Lower leg skin (tissue), 4 donors: ENCODE data around the gene RBBP5. TPM values are rescaled to one million over a fixed set of nuclear protein-coding genes. Genes with fewer than 3 reads are reported as not detected.

Experiments
- DNase-seq, 2 donors: peaks; one replicate each; pipeline ENCODE4 v3.0.0-alpha.2; 2019; ENCODE audit warnings: low spot score in 2 of 2
- H3K4me3 ChIP-seq: fragments of 200-600 bp; sonication (generic); 2 replicates; pipeline ENCODE4 v1.5.1; 2017; ENCODE audit warnings: mild to moderate bottlenecking, low read depth; ENCODE audit not compliant: poor library complexity, severe bottlenecking
- POLR2A ChIP-seq, 2 donors: fragments of 450-650 bp; IDR thresholded peaks; one replicate each; pipeline ENCODE4 v1.6.1; 2016 to 2017; ENCODE audit warnings: antibody characterized with exemption in 2 of 2, mild to moderate bottlenecking in 1 of 2, moderate library complexity in 1 of 2
- WGBS, 2 donors: methylation state at CpG; one replicate each; pipeline ENCODE4 v1.1.5; 2018; 5-methylcytosine and 5-hydroxymethylcytosine counted together
- intact Hi-C: fragments of 100-400 bp; cut with DNase I; formaldehyde crosslinking; loops from one replicate; pipeline ENCODE4 v1.15.0; 2023; ENCODE audit warnings: low total_unique reads
- total RNA-seq, 4 donors: library from RNA; depleted of rRNA; stranded (reverse); fragments of >200 nt; gene quantifications; one replicate each; pipeline ENCODE4 v1.1.0, GENCODE V29; 2016
- TF ChIP-seq, protein P1 (sequence below), 3 donors: fragments of 450-650 bp; IDR thresholded peaks; one replicate each; pipeline ENCODE4 v1.5.1; 2016; ENCODE audit warnings: antibody characterized with exemption in 3 of 3, mild to moderate bottlenecking in 3 of 3, moderate library complexity in 2 of 3

The RBBP5 gene, protein sequence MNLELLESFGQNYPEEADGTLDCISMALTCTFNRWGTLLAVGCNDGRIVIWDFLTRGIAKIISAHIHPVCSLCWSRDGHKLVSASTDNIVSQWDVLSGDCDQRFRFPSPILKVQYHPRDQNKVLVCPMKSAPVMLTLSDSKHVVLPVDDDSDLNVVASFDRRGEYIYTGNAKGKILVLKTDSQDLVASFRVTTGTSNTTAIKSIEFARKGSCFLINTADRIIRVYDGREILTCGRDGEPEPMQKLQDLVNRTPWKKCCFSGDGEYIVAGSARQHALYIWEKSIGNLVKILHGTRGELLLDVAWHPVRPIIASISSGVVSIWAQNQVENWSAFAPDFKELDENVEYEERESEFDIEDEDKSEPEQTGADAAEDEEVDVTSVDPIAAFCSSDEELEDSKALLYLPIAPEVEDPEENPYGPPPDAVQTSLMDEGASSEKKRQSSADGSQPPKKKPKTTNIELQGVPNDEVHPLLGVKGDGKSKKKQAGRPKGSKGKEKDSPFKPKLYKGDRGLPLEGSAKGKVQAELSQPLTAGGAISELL
- total RNA-seq: 10 to 100 TPM; 16.2 to 35.8 (median 17.3) TPM

DNA sequence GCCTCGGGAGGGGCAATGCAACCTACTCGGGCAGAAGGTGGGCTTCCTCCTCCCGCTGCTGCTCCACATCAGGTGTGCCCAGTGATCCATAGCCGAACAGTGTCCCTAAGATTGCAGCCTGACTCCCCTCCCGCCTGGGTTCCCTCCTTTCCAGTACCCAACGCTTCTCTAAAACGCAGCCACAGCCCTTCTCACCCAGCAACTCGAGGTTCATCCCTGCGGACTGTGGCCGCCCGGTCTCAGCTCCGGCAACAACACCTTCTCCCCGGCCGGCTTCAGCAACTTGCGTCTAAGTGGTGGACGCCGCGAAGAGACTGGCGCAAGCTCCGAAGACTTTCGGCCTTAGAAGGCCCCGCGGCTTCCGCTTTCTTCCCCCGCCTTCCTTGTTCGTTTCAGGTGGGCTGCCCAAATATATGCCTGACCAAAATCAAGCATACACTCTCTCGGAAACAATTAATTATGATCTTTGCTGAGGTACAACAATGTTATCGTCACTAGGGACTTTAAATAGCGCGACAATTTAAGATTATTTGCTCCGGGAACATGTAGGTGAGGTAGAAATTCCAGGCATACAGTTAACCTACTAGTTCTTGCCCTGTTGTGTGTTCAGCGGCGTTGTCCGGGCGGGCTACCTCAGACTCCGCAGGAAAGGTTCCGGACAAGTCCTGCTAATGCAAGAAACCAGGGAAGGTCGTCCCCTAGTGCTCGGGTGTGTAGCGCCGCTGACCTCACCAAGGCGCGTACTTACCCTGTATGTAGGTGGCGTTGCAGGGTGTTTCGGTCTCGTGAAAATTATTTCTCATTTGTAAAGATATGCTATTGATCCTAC, at the start of gene RBBP5:
Gene RBBP5, minus strand, starts transcription at position 319 of the 829 bp plus-strand sequence. Its CDS starts 105 bp downstream, at position 214.
- intact Hi-C loops: no loop called here
- peak within 1 kb of the TSS; percentile 81 for H3K4me3 ChIP-seq
- DNase-seq: peak; percentile 93 to 99
- WGBS, 2 donors: 0% methylated on average over 46 of the region's 46 CpGs
- TF ChIP-seq, protein P1, sequence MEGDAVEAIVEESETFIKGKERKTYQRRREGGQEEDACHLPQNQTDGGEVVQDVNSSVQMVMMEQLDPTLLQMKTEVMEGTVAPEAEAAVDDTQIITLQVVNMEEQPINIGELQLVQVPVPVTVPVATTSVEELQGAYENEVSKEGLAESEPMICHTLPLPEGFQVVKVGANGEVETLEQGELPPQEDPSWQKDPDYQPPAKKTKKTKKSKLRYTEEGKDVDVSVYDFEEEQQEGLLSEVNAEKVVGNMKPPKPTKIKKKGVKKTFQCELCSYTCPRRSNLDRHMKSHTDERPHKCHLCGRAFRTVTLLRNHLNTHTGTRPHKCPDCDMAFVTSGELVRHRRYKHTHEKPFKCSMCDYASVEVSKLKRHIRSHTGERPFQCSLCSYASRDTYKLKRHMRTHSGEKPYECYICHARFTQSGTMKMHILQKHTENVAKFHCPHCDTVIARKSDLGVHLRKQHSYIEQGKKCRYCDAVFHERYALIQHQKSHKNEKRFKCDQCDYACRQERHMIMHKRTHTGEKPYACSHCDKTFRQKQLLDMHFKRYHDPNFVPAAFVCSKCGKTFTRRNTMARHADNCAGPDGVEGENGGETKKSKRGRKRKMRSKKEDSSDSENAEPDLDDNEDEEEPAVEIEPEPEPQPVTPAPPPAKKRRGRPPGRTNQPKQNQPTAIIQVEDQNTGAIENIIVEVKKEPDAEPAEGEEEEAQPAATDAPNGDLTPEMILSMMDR (IDR thresholded peaks at IDR 0.05): peak in 1 of 3 donors; percentile 71
- TF ChIP-seq POLR2A (IDR thresholded peaks at IDR 0.05): peak in 1 of 2 donors; percentile 19

DNA sequence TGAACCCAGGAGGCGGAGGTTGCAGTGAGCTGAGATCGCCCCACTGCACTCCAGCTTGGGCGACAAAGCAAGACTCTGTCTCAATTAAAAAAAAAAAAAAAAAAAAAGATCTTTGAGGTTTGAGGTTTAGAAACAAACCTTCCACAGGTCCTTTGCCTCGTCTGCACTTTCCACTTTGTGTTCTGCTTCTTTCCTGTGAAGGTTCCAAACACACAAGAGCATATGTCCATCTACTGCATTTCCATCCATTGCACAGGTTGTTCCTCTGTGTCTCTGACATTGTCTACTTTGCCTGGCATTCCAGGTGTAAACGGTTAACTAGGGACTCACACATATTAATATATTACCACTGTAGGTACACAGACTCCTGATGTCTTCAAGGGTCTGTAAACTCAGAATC, 49.6 kb upstream of the RBBP5 start:
- no peak overlapping the region for H3K4me3 ChIP-seq
- WGBS, 2 donors: 80 to 93% methylated on average over 5 of the region's 5 CpGs
- intact Hi-C loops: no loop called here
- no peak for DNase-seq
- TF ChIP-seq POLR2A (IDR thresholded peaks at IDR 0.05): no peak
- TF ChIP-seq, protein P1 (IDR thresholded peaks at IDR 0.05): no peak

DNA sequence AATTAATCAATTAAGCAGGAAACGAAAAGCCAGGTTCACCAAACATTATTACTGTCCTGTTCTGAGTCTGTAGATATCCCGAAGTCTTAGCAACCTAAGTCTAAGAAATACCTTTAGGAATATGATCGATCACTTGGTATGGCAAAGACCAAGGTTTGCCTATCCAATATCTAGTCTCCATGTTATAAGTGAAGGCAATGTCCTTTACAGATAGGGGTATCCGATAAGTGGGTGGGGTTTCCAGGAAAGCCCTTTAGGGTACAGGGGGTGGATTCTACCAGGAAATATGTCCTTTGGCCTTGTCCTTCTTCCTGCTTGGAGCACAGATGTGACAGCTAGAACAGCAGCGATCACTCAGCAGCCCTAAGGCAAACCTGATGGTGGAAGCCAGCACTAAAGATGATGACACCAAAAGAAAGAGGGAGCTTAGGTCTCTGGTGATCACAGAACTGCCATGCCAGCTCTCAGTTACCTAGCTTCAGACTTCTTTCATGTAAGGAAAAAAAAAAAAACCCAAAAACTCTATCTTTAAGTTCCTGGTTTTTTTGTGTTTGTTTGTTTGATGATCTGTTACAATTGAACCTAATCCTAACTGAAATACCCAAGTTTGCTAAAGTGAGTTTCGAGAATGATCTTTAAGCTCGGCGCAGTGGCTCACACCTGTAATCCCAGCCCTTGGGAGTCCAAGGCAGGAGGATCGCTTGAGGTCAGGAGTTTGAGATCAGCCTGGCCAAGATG, 48.9 kb upstream of the RBBP5 start:
- intact Hi-C loops: no loop called here
- DNase-seq: no peak
- TF ChIP-seq, protein P1 (IDR thresholded peaks at IDR 0.05): no peak
- no peak for TF ChIP-seq POLR2A (IDR thresholded peaks at IDR 0.05)
- H3K4me3 ChIP-seq: no peak overlapping the region
- whole genome bisulfite sequencing, 2 donors: 88 to 89% methylated on average over 9 of the region's 9 CpGs

DNA sequence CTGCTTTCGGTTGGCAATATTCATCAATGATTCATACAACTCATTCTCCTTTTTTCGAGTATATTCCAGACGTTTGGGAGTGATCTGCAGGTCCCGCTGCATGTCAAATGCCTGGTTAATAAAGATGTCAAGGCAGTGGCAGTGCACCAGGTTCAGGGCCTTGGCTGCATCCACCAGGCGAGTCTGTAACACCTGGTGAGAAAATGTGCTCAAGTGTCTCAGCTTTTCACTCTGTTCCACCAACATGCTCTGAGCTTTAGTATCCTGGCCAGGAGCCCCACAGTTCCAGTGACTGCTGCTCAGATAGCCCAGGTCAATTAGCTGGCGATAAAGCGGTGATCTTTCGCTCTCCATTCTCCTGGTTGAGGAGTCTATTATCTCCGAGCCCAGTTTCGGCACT, 47.5 kb upstream of the RBBP5 start:
- TF ChIP-seq POLR2A (IDR thresholded peaks at IDR 0.05): no peak
- TF ChIP-seq, protein P1 (IDR thresholded peaks at IDR 0.05): no peak
- intact Hi-C loops: no loop called here
- 87 to 92% methylated on average over 10 of the region's 10 CpGs for WGBS, 2 donors
- no peak overlapping the region for H3K4me3 ChIP-seq
- DNase-seq: no peak

DNA sequence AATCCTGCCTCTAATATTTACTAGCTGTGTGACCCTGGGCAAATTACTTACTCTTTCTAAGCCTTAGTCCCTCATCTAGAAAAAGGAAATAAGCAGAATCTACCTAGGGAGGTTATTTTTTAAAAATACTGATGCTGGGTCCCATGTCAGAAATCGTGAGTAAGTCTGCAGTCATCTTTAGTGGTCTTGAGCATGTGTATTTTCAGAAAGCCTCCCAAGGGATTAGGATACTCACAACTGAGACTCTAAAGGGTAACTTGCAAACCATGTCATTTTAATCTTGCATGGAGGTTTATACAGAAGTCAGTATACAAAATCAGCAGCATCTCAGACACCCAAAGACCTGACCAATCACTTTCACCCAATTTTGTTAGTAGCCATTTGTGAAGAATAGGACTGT, 46.5 kb upstream of the RBBP5 start:
- TF ChIP-seq POLR2A (IDR thresholded peaks at IDR 0.05): no peak
- TF ChIP-seq, protein P1 (IDR thresholded peaks at IDR 0.05): no peak
- H3K4me3 ChIP-seq: no peak overlapping the region
- no peak for DNase-seq
- intact Hi-C loops: no loop called here
- WGBS, 2 donors: 75 to 86% methylated on average over 1 of the region's 1 CpG
